GM20431 (cell line): ENCODE results near the gene SRCIN1.

ENCODE experiments used
- in situ Hi-C: fragments of 300-500 bp; cut with MseI, MboI; formaldehyde crosslinking; loops from one replicate; pipeline ENCODE4 v1.15.0; 2020; ENCODE audit warnings: low sequenced_read_pairs; ENCODE audit not compliant: unreplicated experiment

Gene SRCIN1

DNA sequence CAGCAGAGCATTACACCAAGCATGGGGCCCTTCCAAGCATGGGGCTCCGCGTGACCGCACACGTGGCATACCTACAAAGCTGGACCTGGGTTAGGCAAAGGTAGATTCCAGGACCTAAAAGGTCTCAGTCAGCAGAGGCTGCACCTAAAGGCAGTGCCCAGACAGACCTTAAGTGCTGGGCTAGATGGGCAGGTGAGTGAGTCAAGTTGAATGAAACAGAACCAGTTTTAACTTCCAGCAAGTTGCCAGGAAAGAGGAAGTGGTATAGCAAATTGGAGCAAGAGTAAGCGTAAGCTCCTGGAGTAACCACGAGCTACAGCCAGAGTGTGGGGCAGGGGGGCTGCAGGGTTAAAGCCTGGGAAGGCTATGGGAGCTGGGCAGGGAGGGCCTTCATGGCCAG, 49.5 kb downstream of the SRCIN1 start:
- in situ Hi-C loops, result loop anchor here (25.0 kb wide), 1 partner anchor 106 kb away; the partner anchor contains the start of gene EPOP

- in situ Hi-C loops, result loop anchor here (25.0 kb wide), 1 partner anchor 108 kb away; the partner anchor contains the start of gene EPOP
These were observed 51.1 kb downstream of the SRCIN1 start for GRCh38 chr17:38554430-38555350.

GRCh38 chr17:38552343-38552742, 53.4 kb downstream of the SRCIN1 start:
- in situ Hi-C loops, result loop anchor here (25.0 kb wide), 1 partner anchor 110 kb away; the partner anchor contains the start of gene EPOP

- in situ Hi-C loops, result loop anchor here (25.0 kb wide), 1 partner anchor 111 kb away; the partner anchor contains the start of gene EPOP
These were observed 54.6 kb downstream of the SRCIN1 start for GRCh38 chr17:38551121-38551520.

- in situ Hi-C loops, result loop anchor here (25.0 kb wide), 1 partner anchor 112 kb away; the partner anchor contains the start of gene EPOP
These were observed 55.1 kb downstream of the SRCIN1 start for GRCh38 chr17:38550661-38551060.

DNA sequence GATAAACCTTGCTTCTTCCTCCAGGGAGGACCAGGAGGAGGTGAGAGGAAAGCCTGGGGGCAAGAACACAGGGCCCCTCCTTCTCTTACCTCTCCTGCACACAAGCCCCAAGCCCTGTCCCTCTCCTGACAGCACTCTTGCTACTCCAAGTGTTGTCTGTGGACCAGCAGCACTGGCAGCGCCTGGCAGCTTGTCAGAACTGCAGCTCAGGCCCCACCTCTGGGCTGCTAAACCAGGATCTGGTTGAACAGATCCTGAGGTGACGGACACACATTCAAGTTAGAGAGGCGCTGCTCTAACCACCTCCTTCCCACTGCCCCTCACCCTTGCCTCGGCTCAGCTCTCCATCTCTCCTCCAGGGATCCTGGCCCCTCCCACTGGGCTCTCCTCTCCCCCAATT, 56.5 kb downstream of the SRCIN1 start:
- in situ Hi-C loops, result no loop called here

DNA sequence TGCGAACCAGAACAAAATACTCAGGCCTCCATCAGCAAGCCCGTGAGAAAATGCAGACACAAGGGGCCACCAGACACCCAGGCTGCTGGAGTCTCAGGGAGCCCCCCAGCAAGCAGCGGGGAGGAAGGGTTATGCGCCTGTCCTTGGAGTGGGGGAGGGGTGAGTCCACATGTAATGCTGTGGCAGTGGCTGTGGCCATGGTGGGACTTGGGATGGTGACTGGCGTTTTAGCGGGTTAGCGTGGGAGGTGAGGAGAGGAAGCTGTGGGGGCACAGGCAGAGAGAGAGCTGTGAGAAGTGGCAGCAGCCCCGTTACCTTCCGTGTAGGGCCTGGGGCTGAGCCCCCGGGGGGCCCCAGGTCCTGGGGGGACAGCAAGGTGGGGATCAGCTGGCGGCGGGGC, 58.3 kb downstream of the SRCIN1 start:
- in situ Hi-C loops, result no loop called here

GRCh38 chr17:38546396-38546795, 59.4 kb downstream of the SRCIN1 start:
- in situ Hi-C loops, result no loop called here

DNA sequence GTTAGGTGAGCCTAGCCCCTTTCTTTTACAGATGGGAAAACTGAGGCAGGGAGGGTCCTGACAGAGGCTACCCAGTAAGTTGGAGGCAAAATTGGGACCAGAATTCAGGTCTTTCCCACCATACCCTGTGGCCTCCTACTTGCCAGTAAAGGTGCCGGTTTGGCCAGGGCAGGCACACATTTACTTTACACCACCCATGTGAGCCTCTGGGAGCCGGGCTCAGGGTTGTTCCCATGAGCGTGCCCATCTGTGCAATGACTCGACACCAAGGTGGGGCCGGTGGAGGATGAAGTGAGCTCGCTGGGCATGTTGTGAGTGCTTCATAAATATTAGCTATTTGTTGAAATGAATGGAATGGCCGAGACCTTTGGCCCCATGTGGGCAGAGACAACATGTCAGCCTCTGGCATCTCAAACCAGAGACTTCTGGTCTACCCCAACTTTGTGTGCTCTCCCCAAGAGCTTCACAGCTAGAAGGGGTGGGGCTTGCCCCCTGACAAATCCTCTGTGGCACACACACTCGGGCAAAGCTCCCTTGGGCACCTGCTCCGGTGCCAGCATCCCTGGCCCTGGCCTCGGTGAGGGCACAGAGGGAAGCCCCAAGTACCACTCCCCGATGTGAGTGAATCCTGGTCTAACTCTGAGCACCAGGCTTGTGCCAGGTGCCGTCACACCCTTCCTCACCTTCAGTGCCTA, 60.1 kb downstream of the SRCIN1 start:
- in situ Hi-C loops, result no loop called here

- in situ Hi-C loops, result no loop called here
These were observed 60.9 kb downstream of the SRCIN1 start for GRCh38 chr17:38544839-38545209.

- in situ Hi-C loops, result no loop called here
These were observed 61.4 kb downstream of the SRCIN1 start for GRCh38 chr17:38544175-38544838.

DNA sequence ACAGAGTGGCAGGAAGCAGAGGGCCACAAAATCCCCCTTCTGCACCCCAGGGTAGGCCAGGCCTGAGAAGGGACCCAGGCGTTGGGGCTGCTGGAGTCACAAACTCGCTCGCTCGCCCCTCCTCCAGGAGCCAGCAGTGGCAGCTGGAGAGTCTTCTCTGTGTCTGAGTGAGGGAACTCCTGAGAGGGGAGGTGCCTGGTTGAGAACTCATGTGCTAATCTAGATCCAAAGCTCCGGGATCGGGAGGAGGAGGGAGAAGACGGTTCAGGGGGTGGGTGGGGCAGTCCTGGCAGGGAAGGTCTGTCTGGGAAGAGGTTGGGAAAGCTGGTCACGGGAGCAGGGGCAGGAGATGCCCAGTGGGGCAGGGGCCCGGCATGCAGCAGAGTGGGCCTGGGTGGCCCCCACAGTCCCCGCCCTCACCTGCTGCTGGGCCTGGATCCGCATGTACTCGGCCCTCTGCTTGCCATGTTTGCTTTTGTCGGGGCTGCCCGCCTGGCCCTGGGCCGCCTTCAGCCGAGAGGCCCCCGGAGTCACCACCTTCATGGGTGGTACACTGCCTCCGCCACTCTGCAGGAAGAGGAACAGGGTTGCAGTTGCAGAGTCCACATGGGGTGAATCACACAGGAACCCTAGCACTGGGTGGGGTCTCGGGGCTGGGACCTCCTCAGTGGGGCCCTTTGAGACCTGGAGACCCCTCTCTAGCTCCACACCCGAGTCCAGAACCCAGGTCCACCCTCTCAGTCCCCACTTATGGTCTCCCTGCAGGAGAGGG, 62.2 kb downstream of the SRCIN1 start:
- in situ Hi-C loops, result no loop called here

DNA sequence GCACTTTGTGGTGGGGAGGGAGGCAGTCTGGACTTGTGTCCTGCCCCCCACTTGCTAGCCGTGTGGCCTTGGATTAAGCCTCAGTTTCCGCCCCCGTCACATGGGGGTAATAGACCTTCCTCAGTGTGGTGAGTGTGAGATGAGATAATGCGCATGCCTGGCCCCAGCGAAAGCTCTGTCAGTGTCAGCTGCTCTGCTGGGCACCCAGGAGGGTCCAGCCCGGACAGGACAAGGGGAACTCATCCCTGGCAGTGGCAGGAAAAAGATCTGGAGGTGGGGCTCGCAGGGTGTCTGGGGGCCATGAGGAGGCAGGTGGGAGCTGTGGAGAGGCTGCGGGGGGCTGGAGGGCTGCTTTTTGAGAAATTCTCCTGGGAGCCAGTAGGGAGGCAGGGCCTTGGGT, 63.5 kb downstream of the SRCIN1 start:
- in situ Hi-C loops, result no loop called here

DNA sequence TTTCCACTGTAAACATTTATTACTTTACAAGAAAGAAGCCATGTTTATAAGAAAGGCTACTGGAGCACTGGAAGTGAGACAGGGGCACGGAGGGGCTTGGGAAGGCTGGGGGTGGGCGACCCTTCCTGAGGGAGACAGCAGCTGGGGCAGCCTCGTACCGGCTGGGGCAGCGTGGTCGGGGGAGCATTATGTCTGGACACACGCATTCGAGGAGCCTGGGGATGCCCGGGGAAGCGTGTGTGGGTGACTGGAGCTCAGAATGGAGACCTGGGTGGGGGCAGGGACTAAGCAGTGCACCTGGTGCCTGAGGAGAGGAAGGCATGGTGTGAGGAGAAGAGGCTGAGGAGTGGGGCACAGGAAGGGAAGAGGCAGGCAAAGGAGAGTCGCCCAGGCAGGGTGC, 64.5 kb downstream of the SRCIN1 start:
- in situ Hi-C loops, result no loop called here

DNA sequence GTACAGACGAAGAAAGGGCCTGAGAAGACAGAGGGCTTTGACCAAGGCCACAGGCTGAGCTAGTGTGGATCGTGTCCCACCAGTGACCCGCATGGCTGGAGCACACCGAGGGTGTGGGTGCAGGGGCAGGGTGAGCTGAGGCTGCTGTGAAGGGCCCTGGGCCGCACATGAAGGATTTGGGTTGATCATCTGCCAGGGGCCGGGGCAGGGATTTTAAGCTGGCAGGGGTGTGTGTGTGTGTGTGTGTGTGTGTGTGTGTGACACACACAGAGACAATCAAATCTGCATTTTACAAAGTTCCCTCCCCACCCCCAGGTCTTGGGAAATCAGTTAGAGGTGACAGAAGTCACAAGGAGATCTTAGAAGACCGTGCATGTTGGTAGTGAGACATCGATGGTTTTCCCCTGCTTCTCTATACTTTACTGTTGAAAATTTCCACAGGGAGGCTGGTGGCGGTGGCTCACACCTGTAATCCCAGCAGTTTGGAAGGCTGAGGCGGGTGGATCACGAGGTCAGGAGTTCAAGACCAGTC, 65.2 kb downstream of the SRCIN1 start:
- in situ Hi-C loops, result no loop called here

DNA sequence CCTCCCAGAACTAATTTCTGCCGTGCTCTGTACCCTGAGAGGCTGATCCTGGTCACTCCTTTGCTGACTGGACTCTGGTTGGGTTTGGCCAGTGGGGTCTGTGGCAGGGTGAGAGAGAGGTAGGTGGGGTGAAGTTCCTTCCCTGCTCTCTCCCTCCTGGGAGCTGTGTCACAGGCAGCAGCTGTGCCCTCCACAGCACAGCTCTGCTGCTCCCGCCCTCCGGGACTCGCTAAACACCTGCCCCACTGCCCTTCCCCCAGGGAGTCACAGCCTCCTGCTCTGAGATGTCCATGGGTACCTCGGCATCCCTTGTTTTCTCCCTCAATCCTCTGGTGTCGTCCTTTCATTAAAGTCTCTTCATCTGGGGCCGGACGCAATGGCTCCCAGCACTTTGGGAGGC, 66.4 kb downstream of the SRCIN1 start:
- in situ Hi-C loops, result no loop called here

DNA sequence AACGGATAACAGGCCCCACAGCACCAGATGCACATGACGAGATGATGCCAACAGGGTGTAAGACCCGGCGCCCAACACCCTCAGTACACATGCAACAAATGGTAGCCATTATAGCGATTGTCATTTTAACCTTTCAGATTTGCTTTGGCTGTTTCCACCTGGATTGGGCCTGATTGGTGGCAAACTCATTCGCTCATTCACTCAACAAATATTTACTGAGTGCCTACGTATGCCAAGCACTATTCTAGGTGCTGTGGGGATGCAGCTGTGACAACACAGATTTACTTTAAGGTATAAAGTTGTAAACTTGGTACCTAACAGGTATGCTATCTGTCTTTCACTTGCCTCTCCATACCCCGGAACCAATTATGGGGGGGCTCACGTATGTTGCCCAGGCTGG, 66.8 kb downstream of the SRCIN1 start:
- in situ Hi-C loops, result no loop called here

GRCh38 chr17:38536661-38537060, 69.1 kb downstream of the SRCIN1 start:
- in situ Hi-C loops, result no loop called here

GRCh38 chr17:38535886-38536285, 69.9 kb downstream of the SRCIN1 start:
- in situ Hi-C loops, result no loop called here

- in situ Hi-C loops, result no loop called here
These were observed 71.3 kb downstream of the SRCIN1 start for GRCh38 chr17:38534498-38534885.
